Nephron (organoid): ENCODE data around the gene C10orf143.

Experiments
- H3K27ac Mint-ChIP-seq, 3 experiments: 2 replicates each; pipeline ENCODE4 v1.8.0; 2020; ENCODE audit warnings: mixed read lengths in 3 of 3, mild to moderate bottlenecking in 2 of 3, moderate library complexity in 1 of 3
- H3K27me3 Mint-ChIP-seq: 2 replicates; pipeline ENCODE4 v1.8.0; 2021; ENCODE audit warnings: low read depth, mild to moderate bottlenecking, moderate library complexity, mixed read lengths
- H3K36me3 Mint-ChIP-seq: 2 replicates; pipeline ENCODE4 v1.8.0; 2020; ENCODE audit warnings: low read depth, mixed read lengths
- H3K4me1 Mint-ChIP-seq: 2 replicates; pipeline ENCODE4 v1.8.0; 2020; ENCODE audit warnings: mixed read lengths
- H3K4me3 Mint-ChIP-seq, 3 experiments: 2 replicates each; pipeline ENCODE4 v1.8.0; 2020; ENCODE audit warnings: mild to moderate bottlenecking in 3 of 3, mixed read lengths in 3 of 3, moderate library complexity in 2 of 3
- H3K9me3 Mint-ChIP-seq: 2 replicates; pipeline ENCODE4 v1.8.0; 2020; ENCODE audit warnings: mixed read lengths
- TF ChIP-seq, protein P1 (sequence below), 3 experiments: fragments of 200-600 bp; sonication (generic); IDR thresholded peaks; one replicate each; pipeline ENCODE4 v1.5.0; 2021; ENCODE audit warnings: antibody characterized with exemption in 3 of 3; ENCODE audit not compliant: unreplicated experiment in 3 of 3

The C10orf143 gene

GRCh38 chr10:130036296-130037065, 74.1 kb downstream of the C10orf143 start:
- Mint-ChIP-seq H3K4me1 (no peaks in the 10 kb centered on the region), H3K36me3 (no peaks in the 10 kb centered on the region), H3K4me3 (no peak overlapping the region), H3K27me3 (peaks cover 24% of the 10 kb centered on the region), H3K9me3 (peaks cover 11% of the 10 kb centered on the region), H3K27ac (no peak overlapping the region)
- TF ChIP-seq, protein P1, sequence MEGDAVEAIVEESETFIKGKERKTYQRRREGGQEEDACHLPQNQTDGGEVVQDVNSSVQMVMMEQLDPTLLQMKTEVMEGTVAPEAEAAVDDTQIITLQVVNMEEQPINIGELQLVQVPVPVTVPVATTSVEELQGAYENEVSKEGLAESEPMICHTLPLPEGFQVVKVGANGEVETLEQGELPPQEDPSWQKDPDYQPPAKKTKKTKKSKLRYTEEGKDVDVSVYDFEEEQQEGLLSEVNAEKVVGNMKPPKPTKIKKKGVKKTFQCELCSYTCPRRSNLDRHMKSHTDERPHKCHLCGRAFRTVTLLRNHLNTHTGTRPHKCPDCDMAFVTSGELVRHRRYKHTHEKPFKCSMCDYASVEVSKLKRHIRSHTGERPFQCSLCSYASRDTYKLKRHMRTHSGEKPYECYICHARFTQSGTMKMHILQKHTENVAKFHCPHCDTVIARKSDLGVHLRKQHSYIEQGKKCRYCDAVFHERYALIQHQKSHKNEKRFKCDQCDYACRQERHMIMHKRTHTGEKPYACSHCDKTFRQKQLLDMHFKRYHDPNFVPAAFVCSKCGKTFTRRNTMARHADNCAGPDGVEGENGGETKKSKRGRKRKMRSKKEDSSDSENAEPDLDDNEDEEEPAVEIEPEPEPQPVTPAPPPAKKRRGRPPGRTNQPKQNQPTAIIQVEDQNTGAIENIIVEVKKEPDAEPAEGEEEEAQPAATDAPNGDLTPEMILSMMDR (IDR thresholded peaks at IDR 0.05; ENCODE audit: unreplicated experiment in 3 of 3) = no peak

GRCh38 chr10:130029209-130029608, 81.4 kb downstream of the C10orf143 start:
- peaks cover 5% of the 10 kb centered on the region for H3K27me3 Mint-ChIP-seq
- no peak overlapping the region for H3K4me3 Mint-ChIP-seq
- TF ChIP-seq, protein P1 (IDR thresholded peaks at IDR 0.05; ENCODE audit: unreplicated experiment in 3 of 3) = no peak
- no peaks in the 10 kb centered on the region for H3K36me3 Mint-ChIP-seq
- H3K4me1 Mint-ChIP-seq = peaks cover 7% of the 10 kb centered on the region
- peaks cover 17% of the 10 kb centered on the region for H3K9me3 Mint-ChIP-seq
- no peak overlapping the region for H3K27ac Mint-ChIP-seq

DNA sequence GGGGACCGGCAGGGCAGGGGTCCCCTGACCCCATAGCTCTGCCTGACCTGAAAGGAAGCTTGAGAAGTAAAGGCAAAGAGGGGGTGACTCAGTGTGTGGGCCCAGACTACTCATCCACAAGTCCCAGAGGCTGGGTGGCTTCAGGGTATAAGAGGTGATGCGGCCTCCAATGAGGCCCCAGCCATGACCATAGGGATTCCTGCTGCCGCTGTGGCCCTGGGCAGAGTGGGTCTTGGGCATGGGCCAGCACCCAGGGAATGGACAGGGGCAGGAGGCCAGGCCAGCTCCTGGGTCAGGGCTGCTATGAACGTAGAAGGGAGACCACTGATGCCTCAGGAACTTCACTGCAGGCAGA, 82.2 kb downstream of the C10orf143 start:
- peaks cover 7% of the 10 kb centered on the region for H3K4me1 Mint-ChIP-seq
- H3K36me3 Mint-ChIP-seq = no peaks in the 10 kb centered on the region

GRCh38 chr10:130027716-130028464, 82.7 kb downstream of the C10orf143 start:
- no peak overlapping the region for H3K4me3 Mint-ChIP-seq
- TF ChIP-seq, protein P1 (IDR thresholded peaks at IDR 0.05; ENCODE audit: unreplicated experiment in 3 of 3) = no peak
- peaks cover 7% of the 10 kb centered on the region for H3K4me1 Mint-ChIP-seq
- peaks cover 4% of the 10 kb centered on the region for H3K27me3 Mint-ChIP-seq
- H3K36me3 Mint-ChIP-seq = no peaks in the 10 kb centered on the region
- no peak overlapping the region for H3K27ac Mint-ChIP-seq
- H3K9me3 Mint-ChIP-seq = peaks cover 17% of the 10 kb centered on the region

More for the DNA sequence above, 82.2 kb downstream of the C10orf143 start:
- no peak overlapping the region for H3K27ac Mint-ChIP-seq
- peaks cover 4% of the 10 kb centered on the region for H3K27me3 Mint-ChIP-seq
- TF ChIP-seq, protein P1 (IDR thresholded peaks at IDR 0.05; ENCODE audit: unreplicated experiment in 3 of 3) = no peak
- no peak overlapping the region for H3K4me3 Mint-ChIP-seq
- H3K9me3 Mint-ChIP-seq = peaks cover 17% of the 10 kb centered on the region

- H3K27me3 Mint-ChIP-seq = peaks cover 8% of the 10 kb centered on the region
- peaks cover 16% of the 10 kb centered on the region for H3K4me1 Mint-ChIP-seq
- no peaks in the 10 kb centered on the region for H3K36me3 Mint-ChIP-seq
- no peak overlapping the region for H3K4me3 Mint-ChIP-seq
- peaks cover 12% of the 10 kb centered on the region for H3K9me3 Mint-ChIP-seq
- no peak overlapping the region for H3K27ac Mint-ChIP-seq
- TF ChIP-seq, protein P1 (IDR thresholded peaks at IDR 0.05; ENCODE audit: unreplicated experiment in 3 of 3) = no peak
Observed at GRCh38 chr10:130026670-130027456, 83.8 kb downstream of the C10orf143 start.
